ENCODE measurements around the gene ZDHHC24. TPM values are rescaled to one million over a fixed set of nuclear protein-coding genes. Genes with fewer than 3 reads are reported as not detected.
A peak's percentile ranks its signal among the peaks of the same experiment; 100 is the strongest.

Gene ZDHHC24
- total RNA-seq, 1 experiment from 2014 or later: 29.5 TPM

DNA sequence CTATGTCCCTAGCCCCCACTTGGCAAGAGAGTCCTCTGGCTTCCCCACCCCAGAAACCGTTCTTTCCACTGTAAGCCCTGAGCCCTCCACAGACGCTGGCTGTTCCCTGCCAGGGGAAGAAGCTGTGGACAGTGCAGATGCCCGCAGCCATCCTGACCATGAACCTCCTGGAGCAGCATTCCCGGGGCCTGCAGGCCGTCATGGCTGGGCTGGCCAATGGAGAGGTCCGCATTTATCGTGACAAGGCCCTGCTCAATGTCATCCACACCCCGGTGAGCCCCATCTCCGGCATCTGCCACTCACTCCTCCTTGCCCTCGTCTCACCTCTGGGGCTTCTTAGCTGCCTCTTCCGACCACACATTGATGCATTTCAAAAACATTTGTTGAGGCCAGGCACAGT, 22.2 kb downstream of the ZDHHC24 start:
- Histone ChIP-seq H3K36me3 (ENCODE audit: control insufficient read depth, insufficient read depth, low read length) (no peaks in the 10 kb centered on the region), H3K4me3 (ENCODE audit: low read depth in 2 of 2, low read length in 2 of 2) (no peak overlapping the region), H3K27me3 (ENCODE audit: control insufficient read depth, insufficient read depth, low read length) (no peaks in the 10 kb centered on the region), H3K27ac (ENCODE audit: low read length) (no peak overlapping the region), H3K9me3 (ENCODE audit: control insufficient read depth, insufficient read depth, low read depth, low read length) (no peaks in the 10 kb centered on the region), H3K4me1 (ENCODE audit: control insufficient read depth, insufficient read depth, low read length) (no peaks in the 10 kb centered on the region)
- DNase-seq (ENCODE audit: low read depth, low spot score) (no peak), ATAC-seq (no peak)
- no TSS peak for BruUV-seq (replicated peaks)
- intact Hi-C loops (cut with micrococcal nuclease; ENCODE audit: unreplicated experiment) (no loop called here), in situ Hi-C loops (cut with HindIII; ENCODE audit: low pct_unique_long_range_greater_than_20kb, low sequenced_read_pairs) (no loop called here)
- ChIA-PET POLR2A (no interaction called here), CTCF (no interaction called here)
- TF ChIP-seq SIN3A (IDR thresholded peaks at IDR 0.05; ENCODE audit: borderline replicate concordance, insufficient read depth, low read depth, low read length): no peak
- TF ChIP-seq TCF7L2 (IDR thresholded peaks at IDR 0.05; ENCODE audit: low read depth, low read length): no peak
- TF ChIP-seq, protein P1, sequence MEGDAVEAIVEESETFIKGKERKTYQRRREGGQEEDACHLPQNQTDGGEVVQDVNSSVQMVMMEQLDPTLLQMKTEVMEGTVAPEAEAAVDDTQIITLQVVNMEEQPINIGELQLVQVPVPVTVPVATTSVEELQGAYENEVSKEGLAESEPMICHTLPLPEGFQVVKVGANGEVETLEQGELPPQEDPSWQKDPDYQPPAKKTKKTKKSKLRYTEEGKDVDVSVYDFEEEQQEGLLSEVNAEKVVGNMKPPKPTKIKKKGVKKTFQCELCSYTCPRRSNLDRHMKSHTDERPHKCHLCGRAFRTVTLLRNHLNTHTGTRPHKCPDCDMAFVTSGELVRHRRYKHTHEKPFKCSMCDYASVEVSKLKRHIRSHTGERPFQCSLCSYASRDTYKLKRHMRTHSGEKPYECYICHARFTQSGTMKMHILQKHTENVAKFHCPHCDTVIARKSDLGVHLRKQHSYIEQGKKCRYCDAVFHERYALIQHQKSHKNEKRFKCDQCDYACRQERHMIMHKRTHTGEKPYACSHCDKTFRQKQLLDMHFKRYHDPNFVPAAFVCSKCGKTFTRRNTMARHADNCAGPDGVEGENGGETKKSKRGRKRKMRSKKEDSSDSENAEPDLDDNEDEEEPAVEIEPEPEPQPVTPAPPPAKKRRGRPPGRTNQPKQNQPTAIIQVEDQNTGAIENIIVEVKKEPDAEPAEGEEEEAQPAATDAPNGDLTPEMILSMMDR (IDR thresholded peaks at IDR 0.05): no peak

- ATAC-seq (no peak), DNase-seq (ENCODE audit: low read depth, low spot score) (no peak)
- Histone ChIP-seq H3K9me3 (ENCODE audit: control insufficient read depth, insufficient read depth, low read depth, low read length) (no peaks in the 10 kb centered on the region), H3K36me3 (ENCODE audit: control insufficient read depth, insufficient read depth, low read length) (no peaks in the 10 kb centered on the region; the same call in 1 of the 2 replicates), H3K4me1 (ENCODE audit: control insufficient read depth, insufficient read depth, low read length) (peaks cover 6% of the 10 kb centered on the region), H3K27ac (ENCODE audit: low read length) (peak overlapping the region; percentile 88), H3K4me3 (ENCODE audit: low read depth in 2 of 2, low read length in 2 of 2) (peak overlapping the region; percentile 80 to 96), H3K27me3 (ENCODE audit: control insufficient read depth, insufficient read depth, low read length) (no peaks in the 10 kb centered on the region)
- ChIA-PET POLR2A (no interaction called here), CTCF (no interaction called here)
- no TSS peak for BruUV-seq (replicated peaks)
- intact Hi-C loops (cut with micrococcal nuclease; ENCODE audit: unreplicated experiment): no loop called here
- in situ Hi-C loops (cut with HindIII; ENCODE audit: low pct_unique_long_range_greater_than_20kb, low sequenced_read_pairs): no loop called here
- TF ChIP-seq REST (IDR thresholded peaks at IDR 0.05; ENCODE audit: insufficient read depth in 1 of 2, low read depth in 2 of 2, low read length in 1 of 2) (no peak), TCF7L2 (IDR thresholded peaks at IDR 0.05; ENCODE audit: low read depth, low read length) (no peak), SIN3A (IDR thresholded peaks at IDR 0.05; ENCODE audit: borderline replicate concordance, insufficient read depth, low read depth, low read length) (no peak), POLR2AphosphoS5 (IDR thresholded peaks at IDR 0.05; ENCODE audit: low read depth, low read length) (no peak)
- TF ChIP-seq, protein P1 (IDR thresholded peaks at IDR 0.05): no peak
These were observed 34.9 kb downstream of the ZDHHC24 start for GRCh38 chr11:66510990-66511339.

Data from Panc1 (cell line).